ENCODE data around the gene ARID3B. TPM values are rescaled to one million over a fixed set of nuclear protein-coding genes. Genes with fewer than 3 reads are reported as not detected.
A peak's percentile ranks its signal among the peaks of the same experiment; 100 is the strongest.

Gene ARID3B
- total RNA-seq, 2 experiments from 2014 or later, result 3.2 to 7.5 TPM

DNA sequence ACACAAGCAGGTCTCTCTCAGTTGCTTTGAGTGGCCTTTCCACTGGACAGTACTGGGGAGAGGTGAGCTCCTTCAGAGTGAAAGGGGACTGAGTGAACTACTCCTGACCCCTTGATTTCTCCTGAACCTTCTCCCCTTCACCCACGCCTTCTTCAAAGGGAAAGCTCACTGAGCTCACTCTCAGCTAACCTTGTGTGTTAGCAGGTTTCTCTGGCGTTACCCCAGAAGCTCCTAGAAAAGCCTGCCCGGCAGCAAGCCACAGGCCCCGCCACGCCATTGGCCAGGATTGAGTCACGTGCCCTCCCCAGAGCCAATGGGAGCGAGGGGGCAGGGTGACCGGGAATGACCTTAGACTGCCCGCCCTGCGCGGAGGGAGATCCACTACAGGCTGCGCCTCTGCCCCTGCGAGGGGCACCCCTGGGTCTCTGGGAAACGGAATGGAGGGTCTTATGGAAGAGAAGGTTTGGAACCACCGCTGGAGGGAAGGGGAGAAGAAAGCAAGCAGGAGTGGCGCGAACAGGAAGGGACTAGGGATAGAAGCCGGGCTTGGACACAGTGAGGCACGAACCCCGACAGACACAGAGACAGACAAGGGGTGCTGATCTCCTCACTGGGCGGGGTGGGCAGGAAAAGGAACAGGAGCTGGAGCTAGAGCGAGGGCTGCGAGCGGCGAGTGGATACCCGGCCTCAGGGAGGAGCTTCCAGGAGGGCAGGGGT is 57.3 kb downstream of the ARID3B start:
- no peaks in the 10 kb centered on the region for H3K9me2 ChIP-seq (ENCODE audit: insufficient read depth, low read length)
- H3K79me2 ChIP-seq (ENCODE audit: insufficient read depth, low read depth, low read length), result no peaks in the 10 kb centered on the region
- TF ChIP-seq, protein P1, sequence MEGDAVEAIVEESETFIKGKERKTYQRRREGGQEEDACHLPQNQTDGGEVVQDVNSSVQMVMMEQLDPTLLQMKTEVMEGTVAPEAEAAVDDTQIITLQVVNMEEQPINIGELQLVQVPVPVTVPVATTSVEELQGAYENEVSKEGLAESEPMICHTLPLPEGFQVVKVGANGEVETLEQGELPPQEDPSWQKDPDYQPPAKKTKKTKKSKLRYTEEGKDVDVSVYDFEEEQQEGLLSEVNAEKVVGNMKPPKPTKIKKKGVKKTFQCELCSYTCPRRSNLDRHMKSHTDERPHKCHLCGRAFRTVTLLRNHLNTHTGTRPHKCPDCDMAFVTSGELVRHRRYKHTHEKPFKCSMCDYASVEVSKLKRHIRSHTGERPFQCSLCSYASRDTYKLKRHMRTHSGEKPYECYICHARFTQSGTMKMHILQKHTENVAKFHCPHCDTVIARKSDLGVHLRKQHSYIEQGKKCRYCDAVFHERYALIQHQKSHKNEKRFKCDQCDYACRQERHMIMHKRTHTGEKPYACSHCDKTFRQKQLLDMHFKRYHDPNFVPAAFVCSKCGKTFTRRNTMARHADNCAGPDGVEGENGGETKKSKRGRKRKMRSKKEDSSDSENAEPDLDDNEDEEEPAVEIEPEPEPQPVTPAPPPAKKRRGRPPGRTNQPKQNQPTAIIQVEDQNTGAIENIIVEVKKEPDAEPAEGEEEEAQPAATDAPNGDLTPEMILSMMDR (conservative IDR thresholded peaks at IDR 0.05; ENCODE audit: low read length), result no peak
- no peak for TF ChIP-seq EZH2phosphoT487 (IDR thresholded peaks at IDR 0.05; ENCODE audit: borderline replicate concordance, low read depth, low read length)
- peaks cover 12% of the 10 kb centered on the region for H3K4me1 ChIP-seq (ENCODE audit: insufficient read depth, low read length, poor library complexity, severe bottlenecking)
- H4K20me1 ChIP-seq (ENCODE audit: insufficient read depth, low read length), result no peaks in the 10 kb centered on the region
- peak overlapping the region; percentile 80 for H3K4me2 ChIP-seq (ENCODE audit: low read length)
- peak overlapping the region; percentile 66 for H3K4me3 ChIP-seq (ENCODE audit: low read depth, low read length, poor library complexity, severe bottlenecking)
- ChIA-PET CTCF (ENCODE audit: unreplicated experiment) (interaction anchor here (0.5 to 1.4 kb wide), 2 partner anchors 16 to 30 kb away, joined by 3 to 4 read pairs; no protein-coding TSS in a partner anchor), POLR2A (interaction anchor here (1.3 to 1.5 kb wide), 3 partner anchors 16 to 58 kb away, joined by 3 to 10 read pairs (median 6); no protein-coding TSS in a partner anchor)
- intact Hi-C loops (cut with micrococcal nuclease; ENCODE audit: unreplicated experiment), result no loop called here
- no peaks in the 10 kb centered on the region for H3K9me3 ChIP-seq (ENCODE audit: low read length)
- DNase-seq (ENCODE audit: low spot score), result peak; percentile 89
- H3K27ac ChIP-seq (ENCODE audit: low read depth, low read length, poor library complexity, severe bottlenecking), result peak overlapping the region; percentile 32
- H2AFZ ChIP-seq (ENCODE audit: low read length), result peak overlapping the region; percentile 100
- BruUV-seq (replicated peaks), result no TSS peak
- H3K36me3 ChIP-seq (ENCODE audit: insufficient read depth, low read length), result no peaks in the 10 kb centered on the region

DNA sequence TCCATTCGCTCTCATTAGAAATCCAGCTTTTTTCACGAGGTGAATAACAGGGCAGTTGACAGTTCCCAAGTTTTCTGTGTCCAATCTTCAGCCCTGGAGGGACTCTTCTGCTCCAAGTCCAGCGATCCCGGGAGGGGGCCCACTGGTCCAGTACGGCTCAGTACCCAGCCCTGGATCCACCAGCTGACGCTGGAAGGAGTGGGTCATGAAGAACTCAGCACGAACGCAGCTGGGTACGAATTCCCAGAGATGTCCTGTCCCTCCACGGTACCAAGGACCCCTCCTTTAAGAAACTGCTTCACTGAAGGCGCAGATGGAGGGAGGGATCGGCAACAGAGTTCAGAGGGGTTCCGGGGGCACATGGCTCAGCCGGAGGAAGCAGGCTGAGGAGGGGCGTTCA is 58.1 kb downstream of the ARID3B start:
- no TSS peak for BruUV-seq (replicated peaks)
- TF ChIP-seq EZH2phosphoT487 (IDR thresholded peaks at IDR 0.05; ENCODE audit: borderline replicate concordance, low read depth, low read length), result no peak
- TF ChIP-seq, protein P1 (conservative IDR thresholded peaks at IDR 0.05; ENCODE audit: low read length), result no peak
- DNase-seq (ENCODE audit: low spot score), result no peak
- peak overlapping the region; percentile 80; the same call in 1 of the 2 replicates for H3K4me2 ChIP-seq (ENCODE audit: low read length)
- H3K79me2 ChIP-seq (ENCODE audit: insufficient read depth, low read depth, low read length), result no peaks in the 10 kb centered on the region
- H3K9me2 ChIP-seq (ENCODE audit: insufficient read depth, low read length), result no peaks in the 10 kb centered on the region
- no peak overlapping the region for H3K4me3 ChIP-seq (ENCODE audit: low read depth, low read length, poor library complexity, severe bottlenecking)
- H4K20me1 ChIP-seq (ENCODE audit: insufficient read depth, low read length), result no peaks in the 10 kb centered on the region
- no peak overlapping the region for H3K27ac ChIP-seq (ENCODE audit: low read depth, low read length, poor library complexity, severe bottlenecking)
- ChIA-PET POLR2A (interaction anchor here (1.3 to 1.5 kb wide), 2 partner anchors 18 to 59 kb away, joined by 3 to 6 read pairs; no protein-coding TSS in a partner anchor), CTCF (ENCODE audit: unreplicated experiment) (interaction anchor here (1.4 kb wide), 1 partner anchor 15 kb away, joined by 4 read pairs; no protein-coding TSS in a partner anchor)
- intact Hi-C loops (cut with micrococcal nuclease; ENCODE audit: unreplicated experiment), result no loop called here
- no peak overlapping the region for H2AFZ ChIP-seq (ENCODE audit: low read length)
- H3K4me1 ChIP-seq (ENCODE audit: insufficient read depth, low read length, poor library complexity, severe bottlenecking), result peaks cover 12% of the 10 kb centered on the region
- no peaks in the 10 kb centered on the region for H3K36me3 ChIP-seq (ENCODE audit: insufficient read depth, low read length)
- no peaks in the 10 kb centered on the region for H3K9me3 ChIP-seq (ENCODE audit: low read length)
